NOMO-1 (cell line): ENCODE data around the gene FRYL.
"Not testable (repeated sequence)": the region's sequence is repeated elsewhere in the genome, so short reads cannot be mapped to it uniquely, and the experiment has no call there.

ENCODE experiments used
- DNase-seq, 2 experiments: peaks; one replicate each; lab custom pipeline; 2025; ENCODE audit not compliant: unreplicated experiment in 2 of 2; lab: John Stamatoyannopoulos, UW

Gene FRYL

GRCh38 chr4:48787056-48787455 is 7.0 kb upstream of the FRYL start:
- no peak for DNase-seq

- DNase-seq: no peak
Observed at GRCh38 chr4:48786549-48786948, 6.5 kb upstream of the FRYL start.

- no peak for DNase-seq
Observed at GRCh38 chr4:48785302-48785701, 5.2 kb upstream of the FRYL start.

GRCh38 chr4:48781968-48782367 is 1.9 kb upstream of the FRYL start:
- no peak for DNase-seq

- peak; percentile 15 to 51 for DNase-seq
Observed at GRCh38 chr4:48780865-48781214, 761 bp upstream of the FRYL start.

GRCh38 chr4:48779095-48779997 is 733 bp downstream of the FRYL start:
- peak; percentile 37 to 56 for DNase-seq

- DNase-seq: peak in 1 of 2 experiments; percentile 69
Observed at GRCh38 chr4:48778431-48779094, 1.5 kb downstream of the FRYL start.

GRCh38 chr4:48777739-48778138 is 2.3 kb downstream of the FRYL start:
- DNase-seq: no peak

DNA sequence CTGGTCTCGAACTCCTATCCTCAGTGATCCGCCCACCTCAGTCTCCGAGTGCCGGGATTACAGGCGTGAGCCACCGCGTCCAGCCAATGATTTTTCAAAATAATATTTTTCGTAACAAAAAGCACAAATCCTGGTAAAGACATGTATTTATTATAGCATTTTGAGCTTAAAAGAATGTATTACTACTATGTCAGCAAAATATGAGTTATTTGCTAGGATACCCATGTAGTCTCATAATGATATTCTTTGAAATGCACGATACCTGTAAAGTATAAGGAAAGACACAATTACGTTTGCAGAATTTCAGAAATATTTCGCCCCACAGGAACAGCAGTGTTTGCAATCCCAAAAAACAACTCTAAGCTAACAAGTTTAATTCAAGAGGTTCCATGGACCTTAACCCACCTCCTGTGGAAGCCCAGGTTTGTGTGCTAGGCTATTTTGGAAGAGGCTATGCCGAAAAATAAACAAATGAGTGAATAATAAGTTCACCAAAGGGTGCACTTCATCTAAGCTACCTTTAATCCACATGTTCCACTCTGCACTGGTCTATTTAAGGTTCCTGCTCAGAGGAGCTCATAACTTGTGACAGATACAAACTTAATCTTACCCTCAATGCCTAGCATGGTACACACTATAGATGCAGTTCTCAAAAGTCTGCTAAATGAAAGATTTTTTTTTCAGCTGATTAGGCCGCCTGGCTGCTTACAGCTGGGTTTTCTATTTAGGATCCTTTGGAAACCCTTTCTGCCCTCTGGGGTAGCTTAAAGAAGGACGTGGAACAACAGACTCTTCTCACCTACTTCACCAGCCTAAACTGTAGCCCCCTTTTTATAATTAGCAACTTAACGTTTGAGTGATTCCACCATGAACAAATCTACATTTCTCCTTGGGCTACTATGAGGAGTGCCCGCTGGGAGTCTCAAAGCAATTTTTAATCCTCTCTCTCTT is 5.0 kb downstream of the FRYL start:
- DNase-seq: no peak

DNA sequence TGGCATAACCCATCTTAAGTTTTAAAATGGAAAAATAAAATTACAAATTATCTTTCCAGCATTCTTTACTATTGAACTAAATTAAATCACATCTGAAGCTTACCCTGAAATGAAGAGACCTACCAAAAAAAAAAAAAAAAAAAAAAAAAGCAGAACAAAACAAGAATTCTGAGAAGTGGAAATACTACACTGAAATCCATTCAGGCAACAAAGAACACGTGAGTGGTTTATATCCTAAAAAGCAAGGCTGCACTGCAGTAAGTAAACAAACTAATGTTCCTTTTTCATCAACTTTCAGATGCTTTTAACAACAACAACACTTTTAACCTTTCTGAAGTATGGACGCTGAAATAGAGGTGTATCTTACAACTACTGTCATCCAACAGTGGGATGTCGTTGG is 7.5 kb downstream of the FRYL start:
- DNase-seq: no peak

DNA sequence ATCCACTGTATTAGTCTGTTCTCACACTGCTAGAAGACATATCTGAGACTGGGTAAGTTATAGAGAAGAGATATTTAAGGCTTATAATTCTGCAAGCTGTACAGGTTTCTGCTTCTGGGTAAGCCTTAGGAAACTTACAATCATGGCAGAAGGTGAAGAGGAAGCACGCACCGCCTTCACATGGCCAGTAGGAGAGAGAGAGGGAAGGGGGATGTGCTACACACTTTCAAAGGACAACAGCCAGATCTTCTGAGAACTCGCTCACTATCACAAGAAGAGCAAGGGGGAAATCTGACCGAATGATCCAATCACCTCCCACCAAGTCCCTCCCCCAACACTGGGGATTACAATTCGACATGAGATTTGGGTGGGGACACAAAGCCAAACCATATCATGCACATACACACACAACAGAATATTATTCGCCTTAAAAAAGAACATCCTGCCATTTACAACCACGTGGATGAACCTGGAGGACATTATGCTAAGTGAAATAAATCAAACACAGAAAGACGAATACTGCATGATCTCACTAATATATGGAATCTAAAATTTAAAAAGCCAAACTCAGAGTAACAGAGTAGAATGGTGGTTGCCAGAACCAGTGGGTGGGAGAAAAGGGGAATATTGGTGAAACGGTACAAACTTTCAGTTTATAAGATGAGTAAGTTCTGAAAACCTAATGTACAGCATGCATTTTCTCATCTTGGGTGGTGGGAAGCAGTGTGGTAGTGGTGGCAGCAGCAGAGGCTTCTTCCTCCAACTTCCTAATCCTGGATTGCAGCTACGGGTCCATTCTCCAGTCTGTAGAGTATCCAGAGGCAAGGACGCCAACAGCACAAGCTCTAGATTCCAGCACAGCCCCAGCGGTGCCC is 12.8 kb downstream of the FRYL start:
- no peak for DNase-seq

DNA sequence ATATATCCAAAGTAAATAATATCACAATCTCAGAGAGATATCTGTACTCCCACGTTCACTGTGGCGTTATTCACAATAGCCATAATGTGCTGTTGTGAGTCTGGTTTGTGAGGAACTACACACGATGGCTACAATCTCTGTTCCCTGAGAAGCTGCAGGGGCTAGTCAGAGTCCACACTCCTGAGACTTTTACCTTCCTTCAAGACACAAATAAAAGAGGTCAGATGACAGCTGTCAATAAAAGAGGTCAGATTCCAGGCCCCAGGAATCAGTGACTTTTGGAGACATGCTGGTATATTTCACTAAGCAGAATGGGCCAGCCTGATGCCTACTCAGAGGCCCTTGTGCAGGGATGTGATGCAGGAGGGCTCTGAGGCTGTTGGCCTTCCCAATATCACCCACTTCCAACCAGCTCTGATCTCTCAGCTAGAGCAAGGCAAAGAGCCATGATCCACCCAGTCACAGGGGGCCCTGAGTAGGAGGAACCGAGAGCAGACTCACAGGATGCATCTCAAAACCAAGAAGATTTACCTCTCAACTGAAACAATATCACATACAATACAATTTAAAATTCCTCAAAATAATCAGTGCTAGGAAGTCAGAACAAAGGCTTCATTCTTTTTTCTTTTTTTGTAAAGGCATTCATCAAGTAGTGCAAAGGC is 13.8 kb downstream of the FRYL start:
- DNase-seq: no peak

DNA sequence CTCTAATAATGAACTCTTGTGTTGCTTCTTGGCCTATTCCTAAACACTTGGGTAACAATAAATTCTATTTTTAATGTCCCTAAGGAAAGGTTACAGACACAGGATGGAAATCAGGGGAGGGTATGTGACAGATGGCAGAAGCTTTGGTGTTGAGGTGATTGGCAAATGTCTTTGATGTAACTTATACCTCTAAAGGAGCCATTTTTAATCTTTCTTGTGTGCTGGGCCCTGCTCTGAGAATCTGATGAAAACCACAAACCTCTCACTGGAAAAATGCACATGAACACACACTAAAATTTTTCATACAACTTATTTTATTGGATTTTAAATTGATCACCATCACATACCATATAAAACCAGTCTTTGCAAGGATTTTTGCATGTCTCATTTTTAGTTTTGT is 17.7 kb downstream of the FRYL start:
- DNase-seq: no peak

GRCh38 chr4:48761286-48761685 is 18.8 kb downstream of the FRYL start:
- DNase-seq: no peak

DNA sequence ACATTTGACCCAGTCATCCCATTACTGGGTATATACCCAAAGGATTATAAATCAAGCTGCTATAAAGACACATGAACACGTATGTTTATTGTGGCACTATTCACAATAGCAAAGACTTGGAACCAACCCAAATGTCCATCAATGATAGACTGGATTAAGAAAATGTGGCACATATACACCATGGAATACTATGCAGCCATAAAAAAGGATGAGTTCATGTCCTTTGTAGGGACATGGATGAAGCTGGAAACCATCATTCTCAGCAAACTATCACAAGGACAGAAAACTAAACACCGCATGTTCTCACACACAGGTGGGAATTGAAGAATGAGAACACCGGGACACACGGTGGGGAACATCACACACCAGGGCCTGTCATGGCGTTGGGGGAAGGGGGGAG is 21.4 kb downstream of the FRYL start:
- DNase-seq: not testable (repeated sequence)

GRCh38 chr4:48756689-48757220 is 23.3 kb downstream of the FRYL start:
- no peak for DNase-seq

DNA sequence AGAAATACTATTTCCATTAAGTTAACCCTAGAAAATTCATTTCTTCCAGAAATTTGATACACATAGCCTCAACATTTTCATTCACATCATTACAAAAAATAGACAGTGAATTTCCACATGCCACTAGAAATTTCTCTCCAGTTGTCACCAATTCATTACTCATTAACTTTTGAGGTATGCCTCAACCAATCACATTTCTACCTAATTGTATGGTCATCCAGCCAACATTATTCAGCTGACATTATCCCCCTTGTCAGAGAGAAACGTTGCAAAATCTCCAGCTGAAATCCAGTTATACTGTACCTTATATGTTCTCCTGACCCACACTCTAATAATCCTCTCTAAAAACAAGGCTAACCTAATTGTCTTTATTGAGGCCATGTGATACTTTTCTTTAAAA is 24.8 kb downstream of the FRYL start:
- no peak for DNase-seq

DNA sequence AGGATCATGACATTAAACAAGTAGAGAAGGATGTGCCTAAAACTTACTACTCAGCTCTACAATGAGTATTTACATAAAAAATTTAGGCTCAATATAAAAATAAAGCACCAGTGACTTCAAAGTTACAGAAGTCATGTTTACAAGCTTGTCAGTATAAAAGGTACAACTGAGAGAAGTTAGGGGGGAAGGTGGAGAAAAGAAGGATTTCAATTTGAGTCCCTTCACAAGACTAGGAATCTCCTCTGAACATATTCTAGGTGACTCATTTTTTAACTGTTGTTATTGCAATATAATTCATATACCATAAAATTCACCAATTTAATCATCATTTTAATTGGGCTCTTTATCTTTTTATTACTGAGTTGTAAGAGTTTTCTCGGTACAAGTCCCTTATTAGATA is 26.9 kb downstream of the FRYL start:
- no peak for DNase-seq

- DNase-seq: no peak
Observed at GRCh38 chr4:48752726-48753125, 27.4 kb downstream of the FRYL start.
